HFF-Myc (cell line): ENCODE results near the gene ADTRP.

Source experiments
- DNase-seq: peaks from one replicate; pipeline ENCODE4 v3.0.0-alpha.2; 2011; ENCODE audit warnings: low read depth; ENCODE audit errors: extremely low read depth
- H3K4me3 ChIP-seq: replicated peaks from 2 replicates; pipeline ENCODE4 v1.5.1; 2011; ENCODE audit warnings: low read depth, mild to moderate bottlenecking, control low read depth, low read length
- CTCF ChIP-seq: IDR thresholded peaks from 2 replicates; pipeline ENCODE4 v1.5.1; 2012; ENCODE audit warnings: mild to moderate bottlenecking, low read depth, low read length, control low read depth; ENCODE audit errors: missing control alignments

ADTRP gene

GRCh38 chr6:11665604-11666326, 112.8 kb downstream of the ADTRP start:
- H3K4me3 ChIP-seq = no peak overlapping the region
- no peak for TF ChIP-seq CTCF
- no peak for DNase-seq
